ENCODE measurements around the gene SFT2D1.
"Not testable (repeated sequence)": the region's sequence is repeated elsewhere in the genome, so short reads cannot be mapped to it uniquely, and the experiment has no call there.

Gene SFT2D1

DNA sequence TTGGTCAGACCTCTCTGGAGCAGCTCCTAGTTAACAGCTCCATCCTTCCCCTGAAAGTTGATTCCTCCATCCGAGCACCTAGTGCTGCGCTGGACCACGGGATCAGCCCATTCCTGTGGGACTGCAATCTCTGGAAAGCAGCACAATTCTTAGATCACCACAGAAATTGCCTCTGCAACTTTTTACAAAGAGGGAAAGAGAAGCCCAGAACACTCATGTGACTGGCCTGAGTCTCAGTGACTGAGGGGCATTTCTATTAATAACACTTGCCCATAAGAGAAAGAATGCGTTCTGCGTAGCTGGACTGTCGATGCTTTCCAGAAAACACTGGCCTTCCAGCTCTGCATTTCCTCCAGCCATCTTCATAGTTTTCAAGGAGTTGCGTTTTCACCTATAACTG lies 22.1 kb upstream of the SFT2D1 start:
- DNase-seq = peak in 1 of 56 donors; percentile 28

GRCh38 chr6:166362427-166362826 lies 20.1 kb upstream of the SFT2D1 start:
- DNase-seq = not testable (repeated sequence)

DNA sequence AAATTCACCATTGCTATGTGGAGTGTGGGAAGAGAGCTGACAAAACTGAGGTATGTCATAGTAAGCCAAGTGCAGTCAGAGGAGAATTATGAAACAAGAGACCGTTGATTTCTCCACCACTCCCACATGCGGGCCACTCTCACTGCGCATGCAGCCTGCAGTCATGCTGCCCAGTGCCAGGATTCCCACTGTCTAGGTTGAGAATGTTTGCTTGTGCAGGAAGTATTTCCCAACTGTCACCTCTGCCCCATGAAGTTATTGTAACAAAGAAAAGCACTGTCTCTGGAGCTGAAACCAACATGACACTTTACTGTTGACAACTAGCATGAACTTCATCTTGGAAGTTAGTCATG lies 18.7 kb upstream of the SFT2D1 start:
- no peak for DNase-seq

- DNase-seq = no peak
Measured at GRCh38 chr6:166360243-166361076, 18.1 kb upstream of the SFT2D1 start.

DNA sequence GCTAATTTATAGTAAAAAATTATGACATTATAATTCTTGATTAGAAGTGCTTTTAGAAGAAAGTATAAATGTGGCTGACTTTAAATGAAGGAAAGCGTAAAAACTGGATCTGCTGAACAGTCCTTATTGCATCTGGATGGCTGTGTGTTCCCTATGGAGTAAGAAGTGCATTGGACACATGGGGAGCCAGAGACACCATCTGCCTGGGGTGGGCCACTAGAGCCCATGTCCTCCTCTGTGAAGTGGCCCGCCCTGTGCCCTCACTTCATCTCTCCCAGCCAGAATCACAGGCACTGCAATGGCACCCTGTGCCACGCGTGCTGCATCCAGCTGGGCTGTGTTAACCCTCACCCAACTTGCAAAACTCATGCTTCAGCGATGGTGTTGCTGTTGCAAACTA lies 13.2 kb upstream of the SFT2D1 start:
- no peak for DNase-seq

GRCh38 chr6:166354965-166355364 lies 12.6 kb upstream of the SFT2D1 start:
- DNase-seq = no peak

- no peak for DNase-seq
Measured at GRCh38 chr6:166354143-166354542, 11.8 kb upstream of the SFT2D1 start.

- DNase-seq = no peak
Measured at GRCh38 chr6:166353507-166353906, 11.2 kb upstream of the SFT2D1 start.

GRCh38 chr6:166352923-166353322 lies 10.6 kb upstream of the SFT2D1 start:
- no peak for DNase-seq

DNA sequence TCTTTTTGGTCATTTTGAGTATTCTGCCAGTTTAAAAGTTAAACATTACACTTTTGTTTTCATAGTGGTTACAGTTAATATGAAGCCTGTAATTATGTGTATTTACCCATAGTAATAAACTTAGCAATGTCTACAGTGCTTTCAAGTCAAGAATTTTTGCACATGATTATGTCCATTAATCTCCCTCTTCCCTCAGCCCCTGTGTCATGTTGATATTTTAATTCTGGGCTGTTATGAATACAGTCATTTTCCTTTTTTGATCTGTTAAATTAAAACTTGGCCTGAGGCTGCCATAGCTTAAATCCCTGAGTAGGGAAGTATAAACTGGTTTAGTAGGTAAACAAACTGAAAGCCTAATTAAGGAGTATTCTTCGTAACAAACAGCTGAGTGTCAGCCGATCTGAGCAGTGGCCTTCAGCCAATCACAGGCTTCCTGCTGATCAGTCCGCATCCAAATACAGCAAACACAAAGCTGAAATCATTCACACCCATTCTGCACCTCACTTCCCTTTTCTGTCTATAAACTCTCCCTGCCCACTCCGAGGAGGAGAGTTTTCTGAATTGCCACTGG lies 9.5 kb upstream of the SFT2D1 start:
- peak in 7 of 56 donors; percentile 16 to 31 (median 24) for DNase-seq

- DNase-seq = no peak
Measured at GRCh38 chr6:166348305-166348949, 6.1 kb upstream of the SFT2D1 start.

GRCh38 chr6:166346965-166347364 lies 4.6 kb upstream of the SFT2D1 start:
- DNase-seq = no peak

GRCh38 chr6:166346449-166346848 lies 4.1 kb upstream of the SFT2D1 start:
- no peak for DNase-seq

DNA sequence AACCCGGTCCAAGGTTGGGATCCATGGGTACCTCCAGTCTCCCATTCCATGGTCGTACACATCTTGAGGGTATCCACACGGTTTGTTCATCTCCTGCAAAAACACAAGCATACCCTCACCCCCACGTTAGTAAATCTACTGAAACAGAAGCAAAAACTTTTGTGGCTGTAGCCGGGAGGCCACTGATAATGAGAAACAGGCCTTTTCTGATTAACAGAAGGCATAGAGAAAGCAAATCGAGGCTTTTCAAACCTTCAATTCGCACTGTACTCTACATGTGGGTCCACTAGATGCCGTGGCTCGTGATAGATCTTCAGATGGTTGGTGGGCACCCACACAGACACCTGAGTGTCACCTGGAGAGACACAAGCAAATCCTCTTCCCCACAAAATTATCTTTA lies 3.3 kb upstream of the SFT2D1 start:
- DNase-seq = not testable (repeated sequence)

GRCh38 chr6:166344921-166345320 lies 2.6 kb upstream of the SFT2D1 start:
- not testable (repeated sequence) for DNase-seq

- DNase-seq = no peak
Measured at GRCh38 chr6:166344240-166344639, 1.9 kb upstream of the SFT2D1 start.

- no peak for DNase-seq
Measured at GRCh38 chr6:166343150-166343487, 774 bp upstream of the SFT2D1 start.

- DNase-seq = no peak
Measured at GRCh38 chr6:166341977-166342348, 382 bp downstream of the SFT2D1 start.

- DNase-seq = no peak
Measured at GRCh38 chr6:166341464-166341863, 881 bp downstream of the SFT2D1 start.

DNA sequence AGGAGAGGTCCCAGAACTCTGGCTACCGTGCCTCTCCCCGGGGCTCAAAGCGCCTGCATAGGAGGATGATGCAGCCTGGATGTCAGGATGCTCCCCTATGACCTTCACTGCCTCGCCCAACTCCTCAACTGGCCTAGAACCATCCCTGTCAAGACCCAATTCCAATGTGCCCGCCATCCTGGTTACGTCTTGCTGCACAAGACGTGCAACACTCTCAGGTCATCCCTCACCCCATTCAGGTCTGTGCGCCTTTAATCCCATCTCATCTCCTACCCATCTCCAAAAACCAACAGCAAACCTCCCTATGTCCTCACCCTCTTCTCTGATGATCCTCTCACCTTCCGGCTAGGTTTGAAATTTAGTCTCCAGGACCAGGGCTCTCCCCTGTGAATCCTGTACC lies 3.5 kb downstream of the SFT2D1 start:
- DNase-seq = no peak

- DNase-seq = no peak
Measured at GRCh38 chr6:166336847-166337246, 5.5 kb downstream of the SFT2D1 start.

GRCh38 chr6:166335378-166336302 lies 6.7 kb downstream of the SFT2D1 start:
- no peak for DNase-seq
